Liver (tissue), 9 donors: ENCODE data around the gene PARK7. TPM values are rescaled to one million over a fixed set of nuclear protein-coding genes. Genes with fewer than 3 reads are reported as not detected.

Experiments used
- DNase-seq: peaks from one replicate; pipeline ENCODE4 v3.0.0-alpha.2; 2017; ENCODE audit warnings: low spot score
- H3K27ac ChIP-seq, 2 donors: one replicate each; pipeline ENCODE4 v1.7.0; 2013; ENCODE audit warnings: inconsistent platforms in 2 of 2, low read length in 2 of 2, control low read depth in 1 of 2, low read depth in 1 of 2, mild to moderate bottlenecking in 1 of 2
- H3K27me3 ChIP-seq, 4 donors: one replicate each; pipeline versions ENCODE4 v1.6.1 to v1.7.0; 2013; ENCODE audit warnings: low read length in 3 of 4, inconsistent platforms in 1 of 4, mild to moderate bottlenecking in 1 of 4, moderate library complexity in 1 of 4; ENCODE audit not compliant: control insufficient read depth in 4 of 4, insufficient read depth in 4 of 4
- H3K36me3 ChIP-seq, 4 donors: one replicate each; pipeline versions ENCODE4 v1.6.1 to v1.7.0; 2013; ENCODE audit warnings: low read length in 3 of 4, mild to moderate bottlenecking in 3 of 4, low read depth in 1 of 4, moderate library complexity in 1 of 4; ENCODE audit not compliant: control insufficient read depth in 4 of 4, insufficient read depth in 3 of 4
- H3K4me1 ChIP-seq, 4 donors: one replicate each; pipeline versions ENCODE4 v1.6.1 to v1.7.0; 2013; ENCODE audit warnings: low read length in 3 of 4, mild to moderate bottlenecking in 3 of 4, moderate library complexity in 1 of 4; ENCODE audit not compliant: control insufficient read depth in 4 of 4, insufficient read depth in 4 of 4
- H3K4me3 ChIP-seq, 3 donors: one replicate each; pipeline versions ENCODE4 v1.6.1 to v1.7.0; 2013; ENCODE audit warnings: low read length in 3 of 3, control low read depth in 1 of 3, low read depth in 1 of 3, mild to moderate bottlenecking in 1 of 3
- H3K9ac ChIP-seq, 2 donors: one replicate each; pipeline ENCODE4 v1.7.0; 2013; ENCODE audit warnings: low read length in 2 of 2, mild to moderate bottlenecking in 2 of 2, moderate library complexity in 2 of 2, control low read depth in 1 of 2, low read depth in 1 of 2
- H3K9me3 ChIP-seq, 4 donors: one replicate each; pipeline versions ENCODE4 v1.6.1 to v1.7.0; 2013; ENCODE audit warnings: low read length in 3 of 4; ENCODE audit not compliant: control insufficient read depth in 4 of 4
- ATF3 ChIP-seq: IDR thresholded peaks from 2 replicates; pipeline ENCODE4 v1.6.1; 2016; ENCODE audit warnings: antibody characterized with exemption
- CTCF ChIP-seq: fragments of 150-350 bp; IDR thresholded peaks from 2 replicates; pipeline ENCODE4 v1.5.1; 2017; ENCODE audit warnings: improper control_type of control experiment, low read depth, low read length; ENCODE audit not compliant: missing input control
- EGR1 ChIP-seq, 2 donors: IDR thresholded peaks; 2 replicates each; pipeline ENCODE4 v1.6.1; 2016 to 2018; ENCODE audit warnings: antibody characterized with exemption in 2 of 2, low read depth in 2 of 2
- FOXA1 ChIP-seq: IDR thresholded peaks from 2 replicates; pipeline ENCODE4 v1.6.1; 2016; ENCODE audit warnings: antibody characterized with exemption
- FOXA2 ChIP-seq: IDR thresholded peaks from 2 replicates; pipeline ENCODE4 v1.6.1; 2016; ENCODE audit warnings: antibody characterized with exemption
- GABPA ChIP-seq, 2 donors: IDR thresholded peaks in 1 of 2; conservative IDR thresholded peaks in 1 of 2; 2 replicates each; pipeline ENCODE4 v1.6.1; 2016; ENCODE audit warnings: antibody characterized with exemption in 2 of 2, mild to moderate bottlenecking in 1 of 2, moderate library complexity in 1 of 2
- HNF4A ChIP-seq, 2 donors: conservative IDR thresholded peaks; 2 replicates each; pipeline ENCODE4 v1.6.1; 2016; ENCODE audit warnings: antibody characterized with exemption in 2 of 2, mild to moderate bottlenecking in 2 of 2
- JUND ChIP-seq, 2 donors: IDR thresholded peaks; 2 replicates each; pipeline ENCODE4 v1.6.1; 2016; ENCODE audit warnings: antibody characterized with exemption in 2 of 2
- MAX ChIP-seq: IDR thresholded peaks from 2 replicates; pipeline ENCODE4 v1.6.1; 2016; ENCODE audit warnings: antibody characterized with exemption
- NR2F2 ChIP-seq: IDR thresholded peaks from 2 replicates; pipeline ENCODE4 v1.6.1; 2016; ENCODE audit warnings: antibody characterized with exemption
- RAD21 ChIP-seq, 2 donors: IDR thresholded peaks; 2 replicates each; pipeline ENCODE4 v1.6.1; 2016; ENCODE audit warnings: antibody characterized with exemption in 2 of 2, mild to moderate bottlenecking in 2 of 2
- RXRA ChIP-seq, 2 donors: IDR thresholded peaks; 2 replicates each; pipeline ENCODE4 v1.6.1; 2017 to 2018; ENCODE audit warnings: antibody characterized with exemption in 2 of 2, mild to moderate bottlenecking in 1 of 2
- SP1 ChIP-seq: IDR thresholded peaks from 2 replicates; pipeline ENCODE4 v1.6.1; 2018; ENCODE audit warnings: antibody characterized with exemption, mild to moderate bottlenecking
- TAF1 ChIP-seq: conservative IDR thresholded peaks from 2 replicates; pipeline ENCODE4 v1.6.1; 2016; ENCODE audit warnings: antibody characterized with exemption, mild to moderate bottlenecking
- YY1 ChIP-seq: IDR thresholded peaks from 2 replicates; pipeline ENCODE4 v1.6.1; 2016; ENCODE audit warnings: antibody characterized with exemption, mild to moderate bottlenecking
- ZBTB33 ChIP-seq: IDR thresholded peaks from 2 replicates; pipeline ENCODE4 v1.6.1; 2016; ENCODE audit warnings: antibody characterized with exemption
- WGBS: extraction: QIAGEN DNeasy Blood & Tissue Kit; methylation state at CpG from one replicate; pipeline ENCODE4 v1.1.7; 2013; 5-methylcytosine and 5-hydroxymethylcytosine counted together
- polyA plus RNA-seq, 2 donors: library from polyadenylated mRNA; stranded (reverse) in 1 of 2; unstranded in 1 of 2; fragments of 200-250 nt in 1 of 2; fragments of >200 nt in 1 of 2; fragmentation: Nextera tagmentation in 1 of 2; extraction: Ambion mirVana in 1 of 2; gene quantifications; one replicate each; pipeline versions ENCODE4 v1.2.1 to v1.2.3, GENCODE V29; 2013 to 2015
- total RNA-seq, 2 donors: library from RNA; depleted of rRNA; stranded (reverse); fragments of >200 nt; gene quantifications; one replicate each; pipeline ENCODE4 v1.2.3, GENCODE V29; 2014
- TF ChIP-seq, protein P1 (sequence below): IDR thresholded peaks from 2 replicates; pipeline ENCODE4 v1.6.1; 2016; ENCODE audit warnings: antibody characterized with exemption, mild to moderate bottlenecking
- donor health status: healthy.
- donor health status: healthy.
- donor health status: healthy.
- donor health status: healthy.
- donor health status: healthy.

The PARK7 gene
- total and polyA plus RNA-seq, 4 donors, result 107 to 297 (median 181) TPM

DNA sequence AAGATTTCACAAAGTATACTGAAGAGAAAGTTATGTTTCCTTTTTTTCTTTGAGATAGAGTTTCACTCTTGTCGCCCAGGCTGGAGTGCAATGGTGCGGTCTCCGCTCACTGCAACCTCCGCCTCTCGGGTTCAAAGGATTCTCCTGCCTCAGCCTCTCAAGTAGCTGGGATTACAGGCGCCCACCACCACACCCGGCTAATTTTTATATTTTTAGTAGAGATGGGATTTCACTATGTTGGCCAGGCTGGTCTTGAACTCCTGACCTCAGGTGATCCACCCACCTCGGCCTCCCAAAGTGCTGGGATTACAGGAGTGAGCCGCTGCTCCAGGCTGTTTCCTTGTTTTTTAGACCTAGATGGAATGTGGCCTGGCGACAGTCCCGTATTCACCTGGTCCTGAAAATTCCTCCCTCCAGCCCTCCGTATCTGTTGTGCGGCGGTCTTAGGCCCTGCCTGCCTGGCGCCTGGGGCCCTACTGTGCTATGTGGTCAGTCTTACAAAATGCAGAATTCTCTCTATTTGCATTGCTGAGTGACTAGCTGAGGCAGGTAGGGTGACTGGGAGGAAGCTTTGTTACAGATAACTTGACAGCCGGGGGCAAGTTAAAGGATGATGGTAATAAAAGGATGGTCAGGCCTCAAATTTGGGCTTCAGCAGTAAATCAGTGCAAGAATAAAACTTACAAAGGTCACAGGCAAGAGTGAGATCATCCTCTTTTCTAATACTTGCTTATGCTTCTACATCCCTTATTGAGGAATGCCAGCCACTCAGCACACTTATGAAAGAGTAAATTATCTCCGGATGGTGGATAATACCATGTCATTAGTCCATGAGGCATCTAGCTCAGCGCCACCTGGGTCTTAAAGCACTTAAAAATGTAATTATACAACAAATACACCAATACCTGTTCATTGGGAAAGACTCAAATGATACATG, 30.3 kb downstream of the PARK7 start:
- no peak overlapping the region for H3K9ac ChIP-seq
- TF ChIP-seq JUND (IDR thresholded peaks at IDR 0.05) (no peak), EGR1 (IDR thresholded peaks at IDR 0.05; ENCODE audit: low read depth in 2 of 2) (no peak), GABPA (IDR thresholded peaks at IDR 0.05 in 1 of 2, conservative IDR thresholded peaks at IDR 0.05 in 1 of 2) (no peak), FOXA1 (no peak), ATF3 (no peak), RAD21 (IDR thresholded peaks at IDR 0.05) (no peak), YY1 (no peak), RXRA (IDR thresholded peaks at IDR 0.05) (no peak), MAX (no peak), FOXA2 (no peak), TAF1 (no peak), NR2F2 (no peak), ZBTB33 (no peak)
- no peaks in the 10 kb centered on the region for H3K4me1 ChIP-seq
- H3K27me3 ChIP-seq, result no peaks in the 10 kb centered on the region
- H3K27ac ChIP-seq, result no peak overlapping the region
- H3K4me3 ChIP-seq, result no peak overlapping the region
- peaks cover 0 to 4% (median 0%) of the 10 kb centered on the region in 4 donors for H3K36me3 ChIP-seq
- no peaks in the 10 kb centered on the region for H3K9me3 ChIP-seq
- 94% methylated on average over 18 of the region's 18 CpGs for WGBS
- DNase-seq, result no peak

- no peaks in the 10 kb centered on the region for H3K4me1 ChIP-seq
- TF ChIP-seq YY1 (no peak), FOXA1 (no peak), ZBTB33 (no peak), CTCF (no peak), GABPA (IDR thresholded peaks at IDR 0.05 in 1 of 2, conservative IDR thresholded peaks at IDR 0.05 in 1 of 2) (no peak), HNF4A (conservative IDR thresholded peaks at IDR 0.05) (no peak), TAF1 (no peak), NR2F2 (no peak), RAD21 (IDR thresholded peaks at IDR 0.05) (no peak), RXRA (IDR thresholded peaks at IDR 0.05) (no peak), SP1 (no peak), EGR1 (IDR thresholded peaks at IDR 0.05; ENCODE audit: low read depth in 2 of 2) (no peak), FOXA2 (no peak)
- TF ChIP-seq, protein P1, sequence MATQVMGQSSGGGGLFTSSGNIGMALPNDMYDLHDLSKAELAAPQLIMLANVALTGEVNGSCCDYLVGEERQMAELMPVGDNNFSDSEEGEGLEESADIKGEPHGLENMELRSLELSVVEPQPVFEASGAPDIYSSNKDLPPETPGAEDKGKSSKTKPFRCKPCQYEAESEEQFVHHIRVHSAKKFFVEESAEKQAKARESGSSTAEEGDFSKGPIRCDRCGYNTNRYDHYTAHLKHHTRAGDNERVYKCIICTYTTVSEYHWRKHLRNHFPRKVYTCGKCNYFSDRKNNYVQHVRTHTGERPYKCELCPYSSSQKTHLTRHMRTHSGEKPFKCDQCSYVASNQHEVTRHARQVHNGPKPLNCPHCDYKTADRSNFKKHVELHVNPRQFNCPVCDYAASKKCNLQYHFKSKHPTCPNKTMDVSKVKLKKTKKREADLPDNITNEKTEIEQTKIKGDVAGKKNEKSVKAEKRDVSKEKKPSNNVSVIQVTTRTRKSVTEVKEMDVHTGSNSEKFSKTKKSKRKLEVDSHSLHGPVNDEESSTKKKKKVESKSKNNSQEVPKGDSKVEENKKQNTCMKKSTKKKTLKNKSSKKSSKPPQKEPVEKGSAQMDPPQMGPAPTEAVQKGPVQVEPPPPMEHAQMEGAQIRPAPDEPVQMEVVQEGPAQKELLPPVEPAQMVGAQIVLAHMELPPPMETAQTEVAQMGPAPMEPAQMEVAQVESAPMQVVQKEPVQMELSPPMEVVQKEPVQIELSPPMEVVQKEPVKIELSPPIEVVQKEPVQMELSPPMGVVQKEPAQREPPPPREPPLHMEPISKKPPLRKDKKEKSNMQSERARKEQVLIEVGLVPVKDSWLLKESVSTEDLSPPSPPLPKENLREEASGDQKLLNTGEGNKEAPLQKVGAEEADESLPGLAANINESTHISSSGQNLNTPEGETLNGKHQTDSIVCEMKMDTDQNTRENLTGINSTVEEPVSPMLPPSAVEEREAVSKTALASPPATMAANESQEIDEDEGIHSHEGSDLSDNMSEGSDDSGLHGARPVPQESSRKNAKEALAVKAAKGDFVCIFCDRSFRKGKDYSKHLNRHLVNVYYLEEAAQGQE, result no peak
- no peaks in the 10 kb centered on the region for H3K27me3 ChIP-seq
- peaks cover 0 to 4% (median 0%) of the 10 kb centered on the region in 4 donors for H3K36me3 ChIP-seq
- no peak overlapping the region for H3K9ac ChIP-seq
- H3K9me3 ChIP-seq, result no peaks in the 10 kb centered on the region
- H3K4me3 ChIP-seq, result no peak overlapping the region
- no peak for DNase-seq
- H3K27ac ChIP-seq, result no peak overlapping the region
- 98% methylated on average over 4 of the region's 4 CpGs for WGBS
Observed at GRCh38 chr1:7992885-7993284, 31.4 kb downstream of the PARK7 start.
